Panc1 (cell line): Measurements from ENCODE around the gene DHRS7. TPM values are rescaled to one million over a fixed set of nuclear protein-coding genes. Genes with fewer than 3 reads are reported as not detected.

Experiments used
- ATAC-seq: fragments of 200-7000 bp; cut with Tn5 transposase; 2 replicates; pipeline ENCODE4 v1.9.1; 2020; ENCODE audit warnings: mild to moderate bottlenecking, moderate library complexity
- BruUV-seq: library from RNA; stranded (reverse); fragments of 400-500 nt; replicated peaks from 2 replicates; lab custom pipeline; 2021; lab: Mats Ljungman, UMichigan
- CTCF ChIA-PET: fragments of 300-600 bp; sonication (Branson Sonifier 250); formaldehyde crosslinking; loops from one replicate; lab custom pipeline; 2022; ENCODE audit warnings: antibody characterized with exemption; lab: Charles Lee
- POLR2A ChIA-PET: fragments of 300-600 bp; sonication (Branson Sonifier 250); formaldehyde crosslinking; loops from one replicate; lab custom pipeline; 2022; ENCODE audit warnings: antibody characterized with exemption; lab: Charles Lee
- DNase-seq: peaks from one replicate; pipeline ENCODE4 v3.0.0-alpha.2; 2010; ENCODE audit warnings: low read depth, low spot score
- H3K27ac ChIP-seq: 2 replicates; pipeline ENCODE4 v1.5.1; 2011; ENCODE audit warnings: mild to moderate bottlenecking, low read length, inconsistent platforms
- H3K27me3 ChIP-seq: fragments of 200-500 bp; sonication (Bioruptor generic); 2 replicates; pipeline ENCODE4 v1.6.0; 2014; ENCODE audit warnings: low read length, inconsistent platforms; ENCODE audit not compliant: control insufficient read depth, insufficient read depth
- H3K36me3 ChIP-seq: fragments of 200-500 bp; sonication (Bioruptor generic); 2 replicates; pipeline ENCODE4 v1.5.1; 2014; ENCODE audit warnings: inconsistent platforms, mild to moderate bottlenecking, low read length, moderate library complexity; ENCODE audit not compliant: control insufficient read depth, insufficient read depth
- H3K4me1 ChIP-seq: 2 replicates; pipeline ENCODE4 v1.5.1; 2011; ENCODE audit warnings: inconsistent platforms, mild to moderate bottlenecking, low read length, moderate library complexity; ENCODE audit not compliant: control insufficient read depth, insufficient read depth
- H3K4me3 ChIP-seq, 2 experiments: 2 replicates each; pipeline ENCODE4 v1.5.1; 2011 to 2012; ENCODE audit warnings: low read depth in 2 of 2, low read length in 2 of 2, mild to moderate bottlenecking in 2 of 2, inconsistent platforms in 1 of 2, moderate library complexity in 1 of 2
- H3K9me3 ChIP-seq: fragments of 200-500 bp; sonication (Bioruptor generic); 2 replicates; pipeline ENCODE4 v1.5.1; 2014; ENCODE audit warnings: low read depth, mild to moderate bottlenecking, inconsistent platforms, low read length, moderate library complexity; ENCODE audit not compliant: control insufficient read depth, insufficient read depth
- CTCF ChIP-seq: fragments of 450-650 bp; IDR thresholded peaks from 2 replicates; pipeline ENCODE4 v1.5.1; 2017; ENCODE audit warnings: mild to moderate bottlenecking
- POLR2AphosphoS5 ChIP-seq: IDR thresholded peaks from 2 replicates; pipeline ENCODE4 v1.6.1; 2012; ENCODE audit warnings: mild to moderate bottlenecking, low read depth, low read length, moderate library complexity
- REST ChIP-seq, 2 experiments: IDR thresholded peaks; 2 replicates each; pipeline ENCODE4 v1.6.1; 2011 to 2012; ENCODE audit warnings: low read depth in 2 of 2, control low read depth in 1 of 2, low read length in 1 of 2, mild to moderate bottlenecking in 1 of 2, moderate library complexity in 1 of 2; ENCODE audit not compliant: insufficient read depth in 1 of 2
- SIN3A ChIP-seq: IDR thresholded peaks from 2 replicates; pipeline ENCODE4 v1.6.1; 2012; ENCODE audit warnings: low read depth, mild to moderate bottlenecking, low read length, moderate library complexity, borderline replicate concordance; ENCODE audit not compliant: insufficient read depth
- TCF7L2 ChIP-seq: IDR thresholded peaks from 2 replicates; pipeline ENCODE4 v1.6.1; 2011; ENCODE audit warnings: mild to moderate bottlenecking, low read depth, low read length, inconsistent platforms
- in situ Hi-C: cut with HindIII; loops from 2 replicates; pipeline ENCODE4 v1.10.0; 2016; ENCODE audit warnings: low sequenced_read_pairs, low pct_unique_long_range_greater_than_20kb
- intact Hi-C: fragments of 100-400 bp; cut with micrococcal nuclease; formaldehyde crosslinking; loops from one replicate; pipeline ENCODE4 v1.10.0; 2022; ENCODE audit not compliant: unreplicated experiment
- total RNA-seq: library from RNA; stranded (reverse); gene quantifications from one replicate; pipeline ENCODE4 v1.2.1, GENCODE V29; 2021; ENCODE audit not compliant: unreplicated experiment

The DHRS7 gene
- total RNA-seq, 1 experiment from 2014 or later: 34.5 TPM

DNA sequence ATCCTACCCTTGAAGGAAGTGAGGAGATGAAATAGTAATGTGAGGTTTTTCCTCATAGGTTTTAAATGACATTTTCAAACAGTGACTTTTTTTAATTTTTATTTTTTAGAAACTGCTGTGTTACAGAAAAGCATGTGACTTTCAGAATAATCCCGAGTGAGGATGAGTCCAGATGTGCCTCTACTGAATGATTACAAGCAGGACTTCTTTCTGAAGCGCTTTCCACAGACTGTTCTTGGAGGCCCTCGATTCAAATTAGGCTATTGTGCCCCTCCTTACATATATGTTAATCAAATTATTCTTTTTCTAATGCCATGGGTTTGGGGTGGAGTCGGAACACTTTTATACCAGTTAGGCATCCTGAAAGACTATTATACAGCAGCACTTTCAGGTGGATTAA is 57.7 kb downstream of the DHRS7 start:
- CTCF ChIA-PET: no interaction called here
- POLR2A ChIA-PET: no interaction called here
- Histone ChIP-seq H3K27me3 (no peaks in the 10 kb centered on the region), H3K9me3 (no peaks in the 10 kb centered on the region), H3K36me3 (no peaks in the 10 kb centered on the region), H3K4me3 (no peak overlapping the region), H3K4me1 (no peaks in the 10 kb centered on the region), H3K27ac (no peak overlapping the region)
- in situ Hi-C loops: no loop called here
- BruUV-seq: no TSS peak
- intact Hi-C loops: no loop called here
- ATAC-seq (no peak), DNase-seq (no peak)
- TF ChIP-seq CTCF (no peak), REST (IDR thresholded peaks at IDR 0.05; ENCODE audit: insufficient read depth in 1 of 2, low read depth in 2 of 2, low read length in 1 of 2) (no peak), SIN3A (no peak), TCF7L2 (no peak), POLR2AphosphoS5 (no peak)

DNA sequence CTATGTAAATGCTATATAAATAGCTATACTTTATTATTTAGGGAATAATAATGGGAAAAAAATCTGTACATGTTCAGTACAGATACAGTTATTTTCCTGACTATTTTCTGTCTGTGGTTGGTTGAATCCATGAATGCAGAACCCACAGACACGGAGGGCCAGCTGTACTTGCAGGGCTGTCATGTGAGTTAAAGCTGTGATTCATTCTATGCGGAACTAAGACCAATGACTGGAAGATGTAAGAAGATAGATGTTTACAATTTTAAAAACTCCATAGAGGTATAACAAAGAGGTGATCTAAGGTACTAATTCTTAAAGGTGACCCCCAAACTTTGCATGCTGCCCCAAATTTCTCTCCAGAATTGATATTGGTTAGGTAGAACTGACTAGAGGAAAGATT is 58.9 kb downstream of the DHRS7 start:
- TF ChIP-seq REST (IDR thresholded peaks at IDR 0.05; ENCODE audit: insufficient read depth in 1 of 2, low read depth in 2 of 2, low read length in 1 of 2): no peak
- no peak for TF ChIP-seq POLR2AphosphoS5
- TF ChIP-seq SIN3A: no peak
- no peak for TF ChIP-seq TCF7L2
- no peak for TF ChIP-seq CTCF
- intact Hi-C loops (no loop called here), in situ Hi-C loops (no loop called here)
- Histone ChIP-seq H3K36me3 (no peaks in the 10 kb centered on the region), H3K4me1 (no peaks in the 10 kb centered on the region), H3K27ac (no peak overlapping the region), H3K27me3 (no peaks in the 10 kb centered on the region), H3K4me3 (no peak overlapping the region), H3K9me3 (no peaks in the 10 kb centered on the region)
- no TSS peak for BruUV-seq
- CTCF ChIA-PET: no interaction called here
- ATAC-seq: no peak
- POLR2A ChIA-PET: interaction anchor here (0.6 kb wide), 1 partner anchor 143 kb away, joined by 4 read pairs; the partner anchor contains the start of gene PPM1A
- DNase-seq: no peak
